H1 (cell line): ENCODE results near the gene RNF2. TPM values are rescaled to one million over a fixed set of nuclear protein-coding genes. Genes with fewer than 3 reads are reported as not detected.

ENCODE experiments used
- CTCF ChIA-PET: fragments of 300-600 bp; sonication (Branson Sonifier 250); formaldehyde crosslinking; loops from one replicate; lab custom pipeline; 2021; ENCODE audit not compliant: partially characterized antibody; lab: Charles Lee
- POLR2A ChIA-PET: fragments of 300-600 bp; sonication (Branson Sonifier 250); formaldehyde crosslinking; loops from one replicate; lab custom pipeline; 2021; ENCODE audit warnings: inconsistent platforms; ENCODE audit not compliant: partially characterized antibody; lab: Charles Lee
- DNase-seq, 2 experiments: peaks; one replicate each; pipeline versions ENCODE4 v3.0.0 to v3.0.0-alpha.2; 2010 to 2022; ENCODE audit warnings: low spot score in 2 of 2, low read depth in 1 of 2, mixed read lengths in 1 of 2
- FAIRE-seq: peaks from 2 replicates; lab custom pipeline; 2011; peaks lifted over from hg19 to GRCh38; lab: Jason Lieb, UNC
- H2AFZ ChIP-seq: 2 replicates; pipeline ENCODE4 v1.8.1; 2012; ENCODE audit warnings: low read length, inconsistent platforms
- H2AK5ac ChIP-seq: 2 replicates; pipeline ENCODE4 v1.6.1; 2013; ENCODE audit warnings: low read depth, low read length
- H2BK120ac ChIP-seq: replicated peaks from 2 replicates; pipeline ENCODE3; 2013; ENCODE audit warnings: low read depth, low read length, inconsistent platforms
- H2BK12ac ChIP-seq: 2 replicates; pipeline ENCODE4 v1.6.1; 2013; ENCODE audit warnings: low read depth, low read length
- H2BK15ac ChIP-seq: 2 replicates; pipeline ENCODE4 v1.6.1; 2013; ENCODE audit warnings: low read length
- H2BK20ac ChIP-seq: 2 replicates; pipeline ENCODE4 v1.6.1; 2013; ENCODE audit warnings: low read length
- H2BK5ac ChIP-seq: 2 replicates; pipeline ENCODE4 v1.6.1; 2013; ENCODE audit warnings: low read depth, low read length
- H3K14ac ChIP-seq: 2 replicates; pipeline ENCODE4 v1.6.1; 2013; ENCODE audit warnings: inconsistent platforms; ENCODE audit not compliant: insufficient read length
- H3K18ac ChIP-seq: 2 replicates; pipeline ENCODE4 v1.6.1; 2013; ENCODE audit warnings: low read length; ENCODE audit errors: extremely low read depth
- H3K23ac ChIP-seq: 2 replicates; pipeline ENCODE4 v1.6.1; 2013; ENCODE audit warnings: inconsistent platforms; ENCODE audit not compliant: insufficient read length
- H3K23me2 ChIP-seq: 2 replicates; pipeline ENCODE4 v1.6.1; 2013; ENCODE audit warnings: low read depth, low read length
- H3K27ac ChIP-seq: 2 replicates; pipeline ENCODE4 v1.6.1; 2011; ENCODE audit warnings: low read depth, low read length, inconsistent platforms
- H3K27me3 ChIP-seq, 4 experiments: replicated peaks in 1 of 4; 1 replicate in 1 of 4; 2 replicates in 3 of 4; pipeline versions ENCODE4 v1.6.1 to v1.8.1; 2011 to 2013; ENCODE audit warnings: low read length in 3 of 4, mild to moderate bottlenecking in 3 of 4, inconsistent platforms in 2 of 4, mixed read lengths in 2 of 4, moderate library complexity in 1 of 4; ENCODE audit not compliant: control insufficient read depth in 3 of 4, insufficient read depth in 3 of 4; ENCODE audit errors: extremely low read depth in 1 of 4
- H3K36me3 ChIP-seq, 4 experiments: 2 replicates each; pipeline versions ENCODE4 v1.6.1 to v1.8.1; 2011 to 2013; ENCODE audit warnings: mild to moderate bottlenecking in 4 of 4, low read length in 3 of 4, moderate library complexity in 2 of 4, control low read depth in 1 of 4, inconsistent platforms in 1 of 4; ENCODE audit not compliant: insufficient read depth in 4 of 4, control insufficient read depth in 2 of 4
- H3K4ac ChIP-seq: replicated peaks from 2 replicates; pipeline ENCODE3; 2013; ENCODE audit warnings: low read length, low read depth, mixed read lengths, inconsistent platforms; ENCODE audit not compliant: insufficient read length
- H3K4me1 ChIP-seq, 4 experiments: replicated peaks in 1 of 4; 1 replicate in 1 of 4; 2 replicates in 3 of 4; pipeline versions ENCODE4 v1.6.1 to v1.8.1; 2011 to 2013; ENCODE audit warnings: low read length in 3 of 4, inconsistent platforms in 2 of 4, mixed read lengths in 1 of 4; ENCODE audit not compliant: insufficient read depth in 4 of 4, control insufficient read depth in 3 of 4
- H3K4me2 ChIP-seq, 2 experiments: 2 replicates each; pipeline versions ENCODE4 v1.6.1 to v1.8.1; 2011 to 2013; ENCODE audit warnings: low read depth in 2 of 2, low read length in 2 of 2, control low read depth in 1 of 2, inconsistent platforms in 1 of 2, mild to moderate bottlenecking in 1 of 2; ENCODE audit not compliant: insufficient read depth in 1 of 2
- H3K4me3 ChIP-seq, 4 experiments: fragments of 200-600, 300-600 bp in 1 of 4; sonication (generic), shearing (Covaris generic), sonication (Bioruptor Twin) in 1 of 4; 2 replicates each; pipeline versions ENCODE4 v1.5.1 to v1.8.1; 2011 to 2016; ENCODE audit warnings: low read length in 4 of 4, low read depth in 3 of 4, control low read depth in 2 of 4, inconsistent platforms in 2 of 4, mild to moderate bottlenecking in 2 of 4, mixed read lengths in 1 of 4, moderate library complexity in 1 of 4; ENCODE audit not compliant: insufficient read depth in 2 of 4; ENCODE audit errors: extremely low read depth in 1 of 4
- H3K56ac ChIP-seq: replicated peaks from 2 replicates; pipeline ENCODE3; 2013; ENCODE audit warnings: low read depth, mild to moderate bottlenecking, mixed read lengths, low read length, inconsistent platforms; ENCODE audit not compliant: insufficient read length
- H3K79me1 ChIP-seq: 2 replicates; pipeline ENCODE4 v1.6.1; 2013; ENCODE audit warnings: low read depth, low read length, control low read depth
- H3K79me2 ChIP-seq, 2 experiments: 2 replicates each; pipeline versions ENCODE4 v1.6.1 to v1.8.1; 2012 to 2013; ENCODE audit warnings: low read length in 2 of 2, mild to moderate bottlenecking in 2 of 2, inconsistent platforms in 1 of 2; ENCODE audit not compliant: insufficient read depth in 2 of 2, control insufficient read depth in 1 of 2
- H3K9ac ChIP-seq, 4 experiments: replicated peaks in 1 of 4; 1 replicate in 1 of 4; 2 replicates in 3 of 4; pipeline versions ENCODE4 v1.6.1 to v1.8.1; 2011 to 2013; ENCODE audit warnings: low read depth in 3 of 4, low read length in 3 of 4, control low read depth in 2 of 4, mild to moderate bottlenecking in 2 of 4, moderate library complexity in 2 of 4, inconsistent platforms in 1 of 4; ENCODE audit errors: extremely low read depth in 1 of 4
- H3K9me3 ChIP-seq, 2 experiments: 2 replicates each; pipeline versions ENCODE4 v1.6.1 to v1.8.1; 2012 to 2013; ENCODE audit warnings: mild to moderate bottlenecking in 2 of 2, moderate library complexity in 2 of 2, control low read depth in 1 of 2, inconsistent platforms in 1 of 2, low read depth in 1 of 2, low read length in 1 of 2, mixed read lengths in 1 of 2; ENCODE audit not compliant: insufficient read depth in 2 of 2
- H4K20me1 ChIP-seq, 2 experiments: replicated peaks in 1 of 2; 2 replicates each; pipeline versions ENCODE3 to v1.8.1; 2011 to 2013; ENCODE audit warnings: inconsistent platforms in 2 of 2, low read length in 2 of 2, mild to moderate bottlenecking in 1 of 2; ENCODE audit not compliant: insufficient read depth in 2 of 2, control insufficient read depth in 1 of 2
- H4K5ac ChIP-seq: 2 replicates; pipeline ENCODE4 v1.6.1; 2013; ENCODE audit warnings: low read length, low read depth, mixed read lengths, inconsistent platforms; ENCODE audit not compliant: insufficient read length
- H4K8ac ChIP-seq: 2 replicates; pipeline ENCODE4 v1.8.0; 2013; ENCODE audit warnings: mild to moderate bottlenecking, moderate library complexity, low read length, inconsistent platforms; ENCODE audit not compliant: insufficient read depth; ENCODE audit errors: extremely low read depth
- H4K91ac ChIP-seq: replicated peaks from 2 replicates; pipeline ENCODE3; 2013; ENCODE audit warnings: low read length, mixed read lengths, inconsistent platforms; ENCODE audit not compliant: insufficient read length
- ASH2L ChIP-seq: fragments of 200-600, 300-600 bp; sonication (generic); IDR thresholded peaks from one replicate; pipeline ENCODE4 v1.7.1; 2017; ENCODE audit warnings: low read length
- GABPA ChIP-seq: IDR thresholded peaks from 2 replicates; pipeline ENCODE4 v1.6.1; 2011; ENCODE audit warnings: mild to moderate bottlenecking, low read length, moderate library complexity, borderline replicate concordance; ENCODE audit not compliant: insufficient read depth
- NANOG ChIP-seq: IDR thresholded peaks from 2 replicates; pipeline ENCODE4 v1.6.1; 2011; ENCODE audit warnings: low read length, low read depth, mild to moderate bottlenecking, inconsistent platforms; ENCODE audit not compliant: insufficient read depth, poor library complexity, severe bottlenecking
- RAD21 ChIP-seq, 2 experiments: IDR thresholded peaks in 1 of 2; conservative IDR thresholded peaks in 1 of 2; 2 replicates each; pipeline ENCODE4 v1.6.1; 2011; ENCODE audit warnings: low read depth in 2 of 2, low read length in 2 of 2, improper control_type of control experiment in 1 of 2, inconsistent platforms in 1 of 2, mild to moderate bottlenecking in 1 of 2, moderate library complexity in 1 of 2
- RBBP5 ChIP-seq: IDR thresholded peaks from 2 replicates; pipeline ENCODE4 v1.7.1; 2012; ENCODE audit warnings: low read depth, mild to moderate bottlenecking, inconsistent platforms, low read length, moderate library complexity, borderline replicate concordance
- WGBS, 2 experiments: shearing (Covaris generic) in 1 of 2; methylation state at CpG; one replicate each; pipeline versions ENCODE4 v1.1.6 to v1.1.7; 2013 to 2015; ENCODE audit warnings: low lambda C conversion rate in 2 of 2, mixed read lengths in 2 of 2, inconsistent platforms in 1 of 2, low coverage in 1 of 2, missing lambda C conversion rate in 1 of 2; ENCODE audit not compliant: insufficient replicate concordance in 2 of 2, insufficient coverage in 1 of 2, insufficient read length in 1 of 2; ENCODE audit errors: extremely low coverage in 1 of 2, missing lambda C conversion rate in 1 of 2; 5-methylcytosine and 5-hydroxymethylcytosine counted together
- polyA plus RNA-seq, 7 experiments: library from polyadenylated mRNA; depleted of rRNA in 3 of 7; stranded (reverse) in 5 of 7; unstranded in 2 of 7; fragments of >200 nt in 5 of 7; fragments of 200-250 nt in 2 of 7; gene quantifications; 1 replicate in 5 of 7; 2 replicates in 1 of 7; 4 replicates in 1 of 7; pipeline versions ENCODE4 v1.2.1 to v1.2.3, GENCODE V29; 2011 to 2013; ENCODE audit warnings: missing spikeins in 2 of 7, mixed read lengths in 2 of 7
- total RNA-seq: library from RNA; stranded (reverse); fragmentation: NEBNext Ultra II Directional; extraction: Animal tissue kit (Norgen Biotek cat#: 25700); gene quantifications from 2 replicates; pipeline ENCODE4 v1.2.1, GENCODE V29; 2021
- TF ChIP-seq, protein P1 (sequence below), 3 experiments: IDR thresholded peaks; 1 replicate in 2 of 3; 2 replicates in 1 of 3; pipeline versions ENCODE4 v1.5.1 to v1.6.1; 2011; ENCODE audit warnings: low read length in 3 of 3, mild to moderate bottlenecking in 3 of 3, inconsistent platforms in 2 of 3, low read depth in 1 of 3, moderate library complexity in 1 of 3; ENCODE audit not compliant: insufficient read depth in 1 of 3; ENCODE audit errors: control extremely low read depth in 1 of 3
- TF ChIP-seq, protein P2 (sequence below): IDR thresholded peaks from 2 replicates; pipeline ENCODE4 v1.6.1; 2012; ENCODE audit warnings: inconsistent platforms

Gene RNF2
- total and polyA plus RNA-seq, 2 of the 8 experiments (the other 6 are each of a cell fraction or from before 2014, with no cell fraction given), result 28.9 to 58.9 TPM

- no peak for FAIRE-seq
- H2BK5ac ChIP-seq, result no peak overlapping the region
- no peaks in the 10 kb centered on the region; a peak in 2 of 7 replicates for H3K27me3 ChIP-seq
- H3K79me2 ChIP-seq, result no peaks in the 10 kb centered on the region
- H2BK15ac ChIP-seq, result no peak overlapping the region
- no peak overlapping the region for H3K27ac ChIP-seq
- no peak overlapping the region for H2BK120ac ChIP-seq
- no peaks in the 10 kb centered on the region for H3K9me3 ChIP-seq
- H3K23me2 ChIP-seq, result no peaks in the 10 kb centered on the region
- H3K56ac ChIP-seq, result no peak overlapping the region
- ChIA-PET CTCF (no interaction called here), POLR2A (no interaction called here)
- no peak overlapping the region for H2AK5ac ChIP-seq
- no peak overlapping the region for H4K8ac ChIP-seq
- 84% methylated on average over 7 of the region's 7 CpGs; no CpG with 5 or more reads in 1 of the 2 experiments for whole genome bisulfite sequencing, 2 experiments
- H4K91ac ChIP-seq, result no peak overlapping the region
- H2BK20ac ChIP-seq, result no peak overlapping the region
- no peak overlapping the region for H3K14ac ChIP-seq
- no peak overlapping the region for H3K23ac ChIP-seq
- H3K36me3 ChIP-seq, result no peaks in the 10 kb centered on the region
- no peak overlapping the region for H3K4ac ChIP-seq
- no peak overlapping the region for H3K4me3 ChIP-seq
- no peak overlapping the region for H3K9ac ChIP-seq
- H3K4me2 ChIP-seq, result no peak overlapping the region
- H3K18ac ChIP-seq, result no peak overlapping the region
- no peak overlapping the region for H2BK12ac ChIP-seq
- DNase-seq, result no peak
- H4K20me1 ChIP-seq, result no peaks in the 10 kb centered on the region
- no peak overlapping the region for H4K5ac ChIP-seq
- TF ChIP-seq RBBP5, result no peak
- TF ChIP-seq, protein P1, sequence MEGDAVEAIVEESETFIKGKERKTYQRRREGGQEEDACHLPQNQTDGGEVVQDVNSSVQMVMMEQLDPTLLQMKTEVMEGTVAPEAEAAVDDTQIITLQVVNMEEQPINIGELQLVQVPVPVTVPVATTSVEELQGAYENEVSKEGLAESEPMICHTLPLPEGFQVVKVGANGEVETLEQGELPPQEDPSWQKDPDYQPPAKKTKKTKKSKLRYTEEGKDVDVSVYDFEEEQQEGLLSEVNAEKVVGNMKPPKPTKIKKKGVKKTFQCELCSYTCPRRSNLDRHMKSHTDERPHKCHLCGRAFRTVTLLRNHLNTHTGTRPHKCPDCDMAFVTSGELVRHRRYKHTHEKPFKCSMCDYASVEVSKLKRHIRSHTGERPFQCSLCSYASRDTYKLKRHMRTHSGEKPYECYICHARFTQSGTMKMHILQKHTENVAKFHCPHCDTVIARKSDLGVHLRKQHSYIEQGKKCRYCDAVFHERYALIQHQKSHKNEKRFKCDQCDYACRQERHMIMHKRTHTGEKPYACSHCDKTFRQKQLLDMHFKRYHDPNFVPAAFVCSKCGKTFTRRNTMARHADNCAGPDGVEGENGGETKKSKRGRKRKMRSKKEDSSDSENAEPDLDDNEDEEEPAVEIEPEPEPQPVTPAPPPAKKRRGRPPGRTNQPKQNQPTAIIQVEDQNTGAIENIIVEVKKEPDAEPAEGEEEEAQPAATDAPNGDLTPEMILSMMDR (IDR thresholded peaks at IDR 0.05; ENCODE audit: control extremely low read depth in 1 of 3, insufficient read depth in 1 of 3, low read depth in 1 of 3, low read length in 3 of 3), result peak in 1 of 3 experiments; percentile 7; a peak in 1 of 4 replicates
- TF ChIP-seq NANOG, result no peak
- no peak for TF ChIP-seq GABPA
- TF ChIP-seq, protein P2, sequence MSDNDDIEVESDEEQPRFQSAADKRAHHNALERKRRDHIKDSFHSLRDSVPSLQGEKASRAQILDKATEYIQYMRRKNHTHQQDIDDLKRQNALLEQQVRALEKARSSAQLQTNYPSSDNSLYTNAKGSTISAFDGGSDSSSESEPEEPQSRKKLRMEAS, result no peak
- TF ChIP-seq ASH2L, result no peak
- TF ChIP-seq RAD21 (IDR thresholded peaks at IDR 0.05 in 1 of 2, conservative IDR thresholded peaks at IDR 0.05 in 1 of 2; ENCODE audit: low read depth in 2 of 2, low read length in 2 of 2), result peak; percentile 5 to 32; a peak in 1 of 4 replicates
- TF ChIP-seq, all 59 proteins: peak for 2
- H3K79me1 ChIP-seq, result no peaks in the 10 kb centered on the region
- no peak overlapping the region for H2AFZ ChIP-seq
- no peaks in the 10 kb centered on the region for H3K4me1 ChIP-seq
Observed at GRCh38 chr1:185038813-185039376, 6.5 kb upstream of the RNF2 start.
